ENCODE measurements around the gene KRT77.

Gene KRT77

DNA sequence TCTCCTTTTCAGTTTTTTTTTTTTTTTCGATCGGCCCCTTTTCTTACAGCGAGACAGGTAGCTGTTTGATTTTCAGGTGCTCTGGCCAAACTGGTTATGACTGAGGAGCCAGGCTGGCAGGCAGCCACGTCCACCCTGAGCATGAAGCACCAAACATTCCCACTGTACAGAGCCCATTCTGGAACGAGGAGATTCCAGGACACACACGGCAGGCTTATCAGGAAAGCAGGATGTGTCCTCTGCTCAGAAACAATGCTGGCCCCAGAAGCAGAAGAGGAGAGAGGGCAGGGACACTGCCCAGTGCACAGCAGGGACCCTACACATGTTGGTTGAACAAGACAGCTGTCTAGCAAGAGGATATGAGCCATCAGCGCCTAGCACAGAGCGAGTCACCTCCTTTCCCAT lies 47.6 kb downstream of the KRT77 start (continued):
- TF ChIP-seq, protein P1, sequence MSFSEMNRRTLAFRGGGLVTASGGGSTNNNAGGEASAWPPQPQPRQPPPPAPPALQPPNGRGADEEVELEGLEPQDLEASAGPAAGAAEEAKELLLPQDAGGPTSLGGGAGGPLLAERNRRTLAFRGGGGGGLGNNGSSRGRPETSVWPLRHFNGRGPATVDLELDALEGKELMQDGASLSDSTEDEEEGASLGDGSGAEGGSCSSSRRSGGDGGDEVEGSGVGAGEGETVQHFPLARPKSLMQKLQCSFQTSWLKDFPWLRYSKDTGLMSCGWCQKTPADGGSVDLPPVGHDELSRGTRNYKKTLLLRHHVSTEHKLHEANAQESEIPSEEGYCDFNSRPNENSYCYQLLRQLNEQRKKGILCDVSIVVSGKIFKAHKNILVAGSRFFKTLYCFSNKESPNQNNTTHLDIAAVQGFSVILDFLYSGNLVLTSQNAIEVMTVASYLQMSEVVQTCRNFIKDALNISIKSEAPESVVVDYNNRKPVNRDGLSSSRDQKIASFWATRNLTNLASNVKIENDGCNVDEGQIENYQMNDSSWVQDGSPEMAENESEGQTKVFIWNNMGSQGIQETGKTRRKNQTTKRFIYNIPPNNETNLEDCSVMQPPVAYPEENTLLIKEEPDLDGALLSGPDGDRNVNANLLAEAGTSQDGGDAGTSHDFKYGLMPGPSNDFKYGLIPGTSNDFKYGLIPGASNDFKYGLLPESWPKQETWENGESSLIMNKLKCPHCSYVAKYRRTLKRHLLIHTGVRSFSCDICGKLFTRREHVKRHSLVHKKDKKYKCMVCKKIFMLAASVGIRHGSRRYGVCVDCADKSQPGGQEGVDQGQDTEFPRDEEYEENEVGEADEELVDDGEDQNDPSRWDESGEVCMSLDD (tag by site-specific recombination; IDR thresholded peaks at IDR 0.05) = no peak
- TF ChIP-seq, protein P2, sequence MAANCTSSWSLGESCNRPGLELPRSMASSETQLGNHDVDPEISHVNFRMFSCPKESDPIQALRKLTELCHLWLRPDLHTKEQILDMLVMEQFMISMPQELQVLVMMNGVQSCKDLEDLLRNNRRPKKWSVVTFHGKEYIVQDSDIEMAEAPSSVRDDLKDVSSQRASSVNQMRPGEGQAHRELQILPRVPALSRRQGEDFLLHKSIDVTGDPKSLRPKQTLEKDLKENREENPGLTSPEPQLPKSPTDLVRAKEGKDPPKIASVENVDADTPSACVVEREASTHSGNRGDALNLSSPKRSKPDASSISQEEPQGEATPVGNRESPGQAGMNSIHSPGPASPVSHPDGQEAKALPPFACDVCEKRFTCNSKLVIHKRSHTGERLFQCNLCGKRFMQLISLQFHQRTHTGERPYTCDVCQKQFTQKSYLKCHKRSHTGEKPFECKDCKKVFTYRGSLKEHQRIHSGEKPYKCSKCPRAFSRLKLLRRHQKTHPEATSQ (tag by site-specific recombination; IDR thresholded peaks at IDR 0.05) = no peak
- no peak for TF ChIP-seq MYNN (tag by site-specific recombination; IDR thresholded peaks at IDR 0.05; ENCODE audit: borderline replicate concordance)
- TF ChIP-seq GFI1B (tag by site-specific recombination; IDR thresholded peaks at IDR 0.05) = no peak
- no peak for TF ChIP-seq GLIS1 (tag by site-specific recombination; IDR thresholded peaks at IDR 0.05)

DNA sequence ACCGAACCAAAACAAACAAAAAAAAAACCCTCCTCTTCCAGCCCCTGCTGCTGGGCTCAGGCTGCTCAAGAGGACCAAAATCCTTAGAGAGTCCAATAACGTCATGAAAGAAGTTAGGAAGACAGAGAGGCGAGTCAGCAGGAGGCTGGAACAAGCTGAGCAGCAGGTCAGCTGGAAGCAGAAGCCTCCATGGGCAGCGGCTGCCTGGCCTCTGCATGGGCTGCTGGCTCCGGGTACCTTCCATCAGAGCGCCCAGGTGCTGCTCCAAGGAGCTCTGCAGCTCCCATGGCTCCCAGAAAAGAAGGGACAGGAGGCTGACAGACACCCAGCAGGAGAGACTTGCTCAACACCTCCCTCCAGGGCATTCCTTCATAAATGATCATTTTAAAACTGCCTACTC lies 48.1 kb downstream of the KRT77 start:
- no peak overlapping the region for H3K27ac ChIP-seq (ENCODE audit: extremely low read depth, low read depth, low read length)
- CTCF ChIA-PET = interaction anchor here (0.6 to 1.7 kb wide), 5 partner anchors 81 to 325 kb away, joined by 3 to 7 read pairs (median 3); no protein-coding TSS in a partner anchor
- POLR2A ChIA-PET = interaction anchor here (1.1 kb wide), 1 partner anchor 12 kb away, joined by 3 read pairs; no protein-coding TSS in a partner anchor

DNA sequence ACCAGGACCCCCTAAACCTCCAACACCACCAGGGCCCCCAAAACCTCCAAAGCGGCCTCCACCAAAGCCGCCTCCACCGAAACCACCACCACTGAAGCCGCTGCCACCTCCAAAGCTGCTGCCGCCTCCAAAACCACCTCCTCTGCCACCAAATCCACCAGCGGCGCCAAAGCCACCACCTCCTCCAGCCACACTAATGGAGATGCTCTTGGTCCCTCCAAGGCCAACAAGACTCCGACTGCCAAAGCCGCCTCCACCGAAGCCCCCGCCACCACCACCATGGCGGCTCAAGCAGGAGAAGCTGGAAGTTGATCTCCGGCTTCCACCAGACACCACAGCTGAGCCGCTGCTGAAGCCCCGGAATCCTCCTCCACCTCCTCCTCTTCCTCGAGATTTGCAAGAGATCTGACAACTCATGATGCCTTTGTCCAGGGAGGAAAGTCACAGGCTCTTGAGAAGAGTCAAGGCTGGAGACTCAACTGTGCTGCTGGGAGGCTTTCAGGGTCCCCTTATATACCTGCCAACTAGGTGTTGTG lies 51.5 kb downstream of the KRT77 start, which contains the start of gene KRT2:
KRT2 (minus strand) TSS at position 486 of the 536 bp plus-strand sequence; CDS start at position 417, 69 bp downstream.
- Histone ChIP-seq H3K4me1 (ENCODE audit: control insufficient read depth, insufficient read depth, low read length) (no peaks in the 10 kb centered on the region), H3K9me3 (ENCODE audit: control insufficient read depth, insufficient read depth, low read depth, low read length) (no peaks in the 10 kb centered on the region), H3K4me3 (ENCODE audit: low read depth, low read length) (no peak within 1 kb of the TSS), H3K27ac (ENCODE audit: extremely low read depth, low read depth, low read length) (no peak within 1 kb of the TSS), H3K36me3 (ENCODE audit: control insufficient read depth in 2 of 2, insufficient read depth in 1 of 2, low read length in 2 of 2) (no peaks in the 10 kb centered on the region)
- POLR2A ChIA-PET = no interaction called here
- CTCF ChIA-PET = interaction anchor here (1.4 kb wide), 1 partner anchor 228 kb away, joined by 3 read pairs; no protein-coding TSS in a partner anchor
- TF ChIP-seq ZNF658 (tag by site-specific recombination; IDR thresholded peaks at IDR 0.05) (no peak), ZSCAN23 (tag by site-specific recombination; IDR thresholded peaks at IDR 0.05) (no peak), ZNF394 (tag by site-specific recombination; IDR thresholded peaks at IDR 0.05; ENCODE audit: borderline replicate concordance) (no peak), MEIS1 (CRISPR knock-in tag; IDR thresholded peaks at IDR 0.05; ENCODE audit: borderline replicate concordance) (no peak), IKZF3 (tag by site-specific recombination; IDR thresholded peaks at IDR 0.05) (no peak), ZNF37A (tag by site-specific recombination; IDR thresholded peaks at IDR 0.05) (no peak)
- TF ChIP-seq, protein P3, sequence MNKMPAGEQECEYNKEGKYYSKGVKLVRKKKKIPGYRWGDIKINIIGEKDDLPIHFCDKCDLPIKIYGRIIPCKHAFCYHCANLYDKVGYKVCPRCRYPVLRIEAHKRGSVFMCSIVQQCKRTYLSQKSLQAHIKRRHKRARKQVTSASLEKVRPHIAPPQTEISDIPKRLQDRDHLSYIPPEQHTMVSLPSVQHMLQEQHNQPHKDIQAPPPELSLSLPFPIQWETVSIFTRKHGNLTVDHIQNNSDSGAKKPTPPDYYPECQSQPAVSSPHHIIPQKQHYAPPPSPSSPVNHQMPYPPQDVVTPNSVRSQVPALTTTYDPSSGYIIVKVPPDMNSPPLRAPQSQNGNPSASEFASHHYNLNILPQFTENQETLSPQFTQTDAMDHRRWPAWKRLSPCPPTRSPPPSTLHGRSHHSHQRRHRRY (tag by site-specific recombination; IDR thresholded peaks at IDR 0.05) = no peak
- TF ChIP-seq, protein P4, sequence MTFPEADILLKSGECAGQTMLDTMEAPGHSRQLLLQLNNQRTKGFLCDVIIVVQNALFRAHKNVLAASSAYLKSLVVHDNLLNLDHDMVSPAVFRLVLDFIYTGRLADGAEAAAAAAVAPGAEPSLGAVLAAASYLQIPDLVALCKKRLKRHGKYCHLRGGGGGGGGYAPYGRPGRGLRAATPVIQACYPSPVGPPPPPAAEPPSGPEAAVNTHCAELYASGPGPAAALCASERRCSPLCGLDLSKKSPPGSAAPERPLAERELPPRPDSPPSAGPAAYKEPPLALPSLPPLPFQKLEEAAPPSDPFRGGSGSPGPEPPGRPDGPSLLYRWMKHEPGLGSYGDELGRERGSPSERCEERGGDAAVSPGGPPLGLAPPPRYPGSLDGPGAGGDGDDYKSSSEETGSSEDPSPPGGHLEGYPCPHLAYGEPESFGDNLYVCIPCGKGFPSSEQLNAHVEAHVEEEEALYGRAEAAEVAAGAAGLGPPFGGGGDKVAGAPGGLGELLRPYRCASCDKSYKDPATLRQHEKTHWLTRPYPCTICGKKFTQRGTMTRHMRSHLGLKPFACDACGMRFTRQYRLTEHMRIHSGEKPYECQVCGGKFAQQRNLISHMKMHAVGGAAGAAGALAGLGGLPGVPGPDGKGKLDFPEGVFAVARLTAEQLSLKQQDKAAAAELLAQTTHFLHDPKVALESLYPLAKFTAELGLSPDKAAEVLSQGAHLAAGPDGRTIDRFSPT (tag by site-specific recombination; IDR thresholded peaks at IDR 0.05) = no peak
- TF ChIP-seq, protein P5, sequence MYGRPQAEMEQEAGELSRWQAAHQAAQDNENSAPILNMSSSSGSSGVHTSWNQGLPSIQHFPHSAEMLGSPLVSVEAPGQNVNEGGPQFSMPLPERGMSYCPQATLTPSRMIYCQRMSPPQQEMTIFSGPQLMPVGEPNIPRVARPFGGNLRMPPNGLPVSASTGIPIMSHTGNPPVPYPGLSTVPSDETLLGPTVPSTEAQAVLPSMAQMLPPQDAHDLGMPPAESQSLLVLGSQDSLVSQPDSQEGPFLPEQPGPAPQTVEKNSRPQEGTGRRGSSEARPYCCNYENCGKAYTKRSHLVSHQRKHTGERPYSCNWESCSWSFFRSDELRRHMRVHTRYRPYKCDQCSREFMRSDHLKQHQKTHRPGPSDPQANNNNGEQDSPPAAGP (tag by site-specific recombination; IDR thresholded peaks at IDR 0.05) = no peak

More for the DNA sequence above, 48.1 kb downstream of the KRT77 start:
- TF ChIP-seq ZNF596 (tag by site-specific recombination; IDR thresholded peaks at IDR 0.05) (no peak), ZNF146 (tag by site-specific recombination; IDR thresholded peaks at IDR 0.05) (no peak), GLI4 (tag by site-specific recombination; IDR thresholded peaks at IDR 0.05) (no peak), ZIC2 (tag by site-specific recombination; IDR thresholded peaks at IDR 0.05) (peak; percentile 76)
- TF ChIP-seq, protein P6, sequence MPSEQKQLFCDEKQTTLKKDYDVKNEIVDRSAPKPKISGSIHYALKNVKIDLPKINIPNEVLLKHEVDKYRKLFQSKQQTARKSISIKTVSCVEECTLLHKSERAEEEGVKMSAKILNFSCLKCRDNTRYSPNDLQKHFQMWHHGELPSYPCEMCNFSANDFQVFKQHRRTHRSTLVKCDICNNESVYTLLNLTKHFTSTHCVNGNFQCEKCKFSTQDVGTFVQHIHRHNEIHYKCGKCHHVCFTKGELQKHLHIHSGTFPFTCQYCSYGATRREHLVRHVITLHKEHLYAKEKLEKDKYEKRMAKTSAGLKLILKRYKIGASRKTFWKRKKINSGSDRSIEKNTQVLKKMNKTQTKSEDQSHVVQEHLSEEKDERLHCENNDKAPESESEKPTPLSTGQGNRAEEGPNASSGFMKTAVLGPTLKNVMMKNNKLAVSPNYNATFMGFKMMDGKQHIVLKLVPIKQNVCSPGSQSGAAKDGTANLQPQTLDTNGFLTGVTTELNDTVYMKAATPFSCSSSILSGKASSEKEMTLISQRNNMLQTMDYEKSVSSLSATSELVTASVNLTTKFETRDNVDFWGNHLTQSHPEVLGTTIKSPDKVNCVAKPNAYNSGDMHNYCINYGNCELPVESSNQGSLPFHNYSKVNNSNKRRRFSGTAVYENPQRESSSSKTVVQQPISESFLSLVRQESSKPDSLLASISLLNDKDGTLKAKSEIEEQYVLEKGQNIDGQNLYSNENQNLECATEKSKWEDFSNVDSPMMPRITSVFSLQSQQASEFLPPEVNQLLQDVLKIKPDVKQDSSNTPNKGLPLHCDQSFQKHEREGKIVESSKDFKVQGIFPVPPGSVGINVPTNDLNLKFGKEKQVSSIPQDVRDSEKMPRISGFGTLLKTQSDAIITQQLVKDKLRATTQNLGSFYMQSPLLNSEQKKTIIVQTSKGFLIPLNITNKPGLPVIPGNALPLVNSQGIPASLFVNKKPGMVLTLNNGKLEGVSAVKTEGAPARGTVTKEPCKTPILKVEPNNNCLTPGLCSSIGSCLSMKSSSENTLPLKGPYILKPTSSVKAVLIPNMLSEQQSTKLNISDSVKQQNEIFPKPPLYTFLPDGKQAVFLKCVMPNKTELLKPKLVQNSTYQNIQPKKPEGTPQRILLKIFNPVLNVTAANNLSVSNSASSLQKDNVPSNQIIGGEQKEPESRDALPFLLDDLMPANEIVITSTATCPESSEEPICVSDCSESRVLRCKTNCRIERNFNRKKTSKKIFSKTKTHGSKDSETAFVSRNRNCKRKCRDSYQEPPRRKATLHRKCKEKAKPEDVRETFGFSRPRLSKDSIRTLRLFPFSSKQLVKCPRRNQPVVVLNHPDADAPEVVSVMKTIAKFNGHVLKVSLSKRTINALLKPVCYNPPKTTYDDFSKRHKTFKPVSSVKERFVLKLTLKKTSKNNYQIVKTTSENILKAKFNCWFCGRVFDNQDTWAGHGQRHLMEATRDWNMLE (tag by site-specific recombination; conservative IDR thresholded peaks at IDR 0.05; ENCODE audit: low read depth) = no peak
- Histone ChIP-seq H3K4me3 (ENCODE audit: low read depth, low read length) (no peak overlapping the region), H3K36me3 (ENCODE audit: control insufficient read depth in 2 of 2, insufficient read depth in 1 of 2, low read length in 2 of 2) (no peaks in the 10 kb centered on the region), H3K9me3 (ENCODE audit: control insufficient read depth, insufficient read depth, low read depth, low read length) (no peaks in the 10 kb centered on the region), H3K4me1 (ENCODE audit: control insufficient read depth, insufficient read depth, low read length) (no peaks in the 10 kb centered on the region)

Data from HEK293 (cell line).